Activated CD8-positive, alpha-beta memory T cell treated with anti-CD3 and anti-CD28 coated beads, Interleukin-2, amount 50 U/mL, for 48 hours (primary cell): Measurements from ENCODE around the gene HJV.

Experiments used
- DNase-seq: peaks from one replicate; pipeline ENCODE4 v3.0.0-alpha.2; 2020

The HJV gene

GRCh38 chr1:146021050-146021445 lies 487 bp downstream of the HJV start:
- no peak for DNase-seq

DNA sequence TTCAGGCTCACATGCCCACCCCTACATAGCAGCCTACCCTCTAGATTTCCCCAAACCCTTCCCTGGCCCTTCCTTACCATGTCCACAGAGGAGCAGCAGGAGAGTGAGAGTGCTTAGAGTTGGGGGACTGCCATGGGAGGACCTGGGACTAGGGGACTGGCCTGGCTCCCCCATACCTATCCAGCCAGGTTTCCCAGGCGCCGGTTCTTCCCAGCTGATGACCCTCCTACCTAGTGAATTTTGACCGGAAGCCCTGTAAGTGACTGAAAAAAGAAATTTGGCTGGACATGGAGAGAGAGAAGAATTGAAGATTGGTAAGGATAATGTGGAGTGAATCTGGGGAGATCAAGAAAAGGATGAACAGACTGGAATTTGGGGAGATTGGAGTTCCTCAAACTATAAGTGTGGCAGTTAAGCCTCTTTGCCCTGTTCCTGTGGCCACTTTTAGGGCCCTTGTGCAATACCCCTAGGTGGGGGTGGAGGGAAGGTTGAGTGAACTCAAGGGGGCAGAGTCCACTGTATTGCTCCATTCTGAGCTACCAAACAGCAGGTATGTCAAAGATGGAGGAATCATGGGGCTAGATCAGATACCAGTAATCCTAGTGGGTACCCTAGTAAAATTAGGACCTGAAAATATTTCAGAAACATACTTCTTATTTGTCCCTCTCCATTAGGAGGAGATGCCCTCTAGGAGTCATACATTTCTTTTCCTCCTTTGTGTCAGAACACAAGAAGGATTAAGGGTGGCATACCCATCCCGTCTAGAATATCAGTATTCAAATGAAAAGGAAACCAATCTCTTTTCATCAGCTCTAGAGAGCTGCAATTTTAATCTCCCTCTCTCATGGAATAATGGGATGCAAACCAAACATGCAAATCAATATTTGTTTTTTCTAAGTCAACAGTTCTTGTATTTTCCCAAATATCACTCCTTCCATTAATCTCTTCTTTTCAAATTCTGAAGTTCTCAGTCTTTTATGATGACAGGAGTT lies 1.2 kb downstream of the HJV start:
- DNase-seq, result no peak

DNA sequence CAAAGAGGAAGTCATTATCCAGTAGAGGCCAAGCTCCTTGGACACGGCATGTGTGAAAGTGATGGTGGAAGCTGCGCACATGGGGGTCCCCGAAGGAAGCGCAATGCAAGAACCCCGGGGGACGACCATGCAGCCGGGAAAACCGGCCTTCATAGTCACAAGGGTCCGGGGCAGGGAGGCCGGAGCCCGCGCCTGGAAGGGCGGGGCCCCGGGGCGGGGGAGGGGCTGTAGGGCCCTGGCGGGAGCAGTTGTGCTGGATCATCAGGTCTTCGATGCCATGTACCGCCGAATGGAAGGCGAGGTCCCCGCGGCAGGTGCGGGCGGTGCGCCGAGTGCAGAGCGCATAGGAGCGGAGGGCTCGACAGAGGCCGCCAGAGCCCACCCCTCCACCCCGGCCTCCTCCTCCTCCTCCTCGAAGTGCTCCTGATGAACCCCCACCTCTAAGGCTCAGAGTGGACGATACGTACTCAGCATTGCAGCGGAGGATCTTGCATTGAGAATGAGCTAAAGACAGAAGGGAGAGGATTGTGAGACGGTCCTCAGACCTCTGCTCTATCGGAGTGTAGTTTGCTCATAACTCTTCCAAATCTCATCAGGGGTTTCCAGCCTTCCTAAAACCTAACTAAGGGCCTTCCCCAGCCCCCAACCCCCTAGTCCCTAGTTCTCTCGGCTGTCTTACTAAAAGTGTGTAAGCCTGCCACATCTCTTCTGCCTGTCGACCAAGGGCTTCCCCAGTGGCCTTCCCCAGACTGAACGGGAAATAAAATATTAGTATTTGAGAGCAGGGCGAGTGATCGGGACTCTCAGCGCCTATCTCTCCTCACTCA lies 2.1 kb downstream of the HJV start:
- no peak for DNase-seq

GRCh38 chr1:146016891-146017290 lies 4.6 kb downstream of the HJV start:
- no peak for DNase-seq

GRCh38 chr1:146013559-146013922 lies 8.0 kb downstream of the HJV start:
- no peak for DNase-seq

DNA sequence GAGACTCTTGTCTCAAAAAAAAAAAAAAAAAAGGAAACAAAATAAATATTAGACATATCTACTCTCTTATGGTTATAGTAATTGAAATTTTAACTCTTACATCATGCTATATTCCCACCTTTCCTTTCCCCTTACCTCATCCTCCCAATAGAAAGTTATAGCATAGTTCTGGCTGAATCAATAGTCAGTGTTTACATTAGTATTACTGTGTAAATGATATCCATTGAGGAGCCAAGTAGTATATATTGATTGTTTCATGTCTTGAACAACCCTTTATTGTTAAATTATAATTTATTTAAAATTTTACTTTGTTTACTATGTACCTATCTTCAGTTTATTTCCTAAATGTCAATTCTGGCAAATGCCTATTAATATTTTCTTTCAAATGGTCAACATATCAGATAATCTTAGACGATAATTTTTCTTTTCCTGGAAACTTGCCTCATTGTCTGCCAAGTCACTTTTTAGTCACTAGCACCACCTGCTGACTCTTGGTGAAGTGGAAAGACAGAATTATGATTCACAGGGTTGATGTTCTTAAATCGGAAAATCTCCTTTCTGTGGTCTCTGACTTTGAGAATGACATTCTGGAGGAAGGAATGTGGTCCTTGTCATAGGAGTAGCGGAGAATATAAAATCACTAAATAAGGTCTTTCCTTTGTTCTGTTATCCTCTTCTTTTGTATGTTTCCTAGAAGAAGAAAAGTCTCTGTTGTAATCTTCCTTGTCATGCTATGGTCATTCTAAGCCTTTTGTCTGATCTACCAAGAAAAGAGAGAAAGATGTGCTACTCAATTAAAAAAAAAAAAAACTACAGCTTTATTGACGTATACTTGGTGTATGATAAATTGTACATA lies 8.6 kb downstream of the HJV start:
- no peak for DNase-seq

GRCh38 chr1:146010126-146010738 lies 11.3 kb downstream of the HJV start:
- no peak for DNase-seq

- no peak for DNase-seq
Measured at GRCh38 chr1:146007489-146008133, 13.9 kb downstream of the HJV start.

- DNase-seq, result no peak
Measured at GRCh38 chr1:146001709-146002108, 19.8 kb downstream of the HJV start.

DNA sequence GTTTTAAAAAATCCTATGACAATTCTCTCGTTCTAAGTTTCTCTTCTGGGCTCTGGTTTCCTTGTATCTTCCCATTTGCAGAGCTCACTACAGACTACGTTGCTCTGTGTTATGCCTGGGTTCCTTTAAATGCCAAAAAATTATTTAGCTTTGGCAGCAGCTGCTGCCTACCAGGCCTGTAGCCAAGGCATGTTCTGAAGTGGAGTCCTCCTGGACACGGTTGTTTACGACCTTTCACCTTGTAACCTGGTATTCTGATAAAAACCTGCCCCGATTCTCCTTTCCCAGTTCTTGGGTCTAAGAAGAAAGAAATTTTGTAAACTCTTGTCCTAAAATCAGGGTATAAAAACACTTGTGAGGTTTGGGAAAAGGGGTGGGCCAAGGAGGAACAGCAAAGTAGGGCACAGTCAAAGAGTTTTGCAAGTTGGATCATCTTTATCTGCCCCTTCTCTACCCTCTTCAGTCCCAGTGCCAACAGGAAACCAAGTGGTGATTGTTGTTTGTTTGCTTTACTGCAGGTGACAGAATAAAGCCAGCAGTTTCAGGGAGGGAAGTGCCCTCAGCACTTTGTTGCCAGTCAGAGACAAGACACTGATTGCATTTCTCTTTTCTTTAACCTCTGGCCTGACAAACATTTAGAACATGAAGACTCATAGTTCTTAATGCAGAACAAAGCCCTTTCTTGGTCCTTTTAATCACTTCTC lies 22.1 kb downstream of the HJV start:
- no peak for DNase-seq

- no peak for DNase-seq
Measured at GRCh38 chr1:145997718-145998023, 23.9 kb downstream of the HJV start.

DNA sequence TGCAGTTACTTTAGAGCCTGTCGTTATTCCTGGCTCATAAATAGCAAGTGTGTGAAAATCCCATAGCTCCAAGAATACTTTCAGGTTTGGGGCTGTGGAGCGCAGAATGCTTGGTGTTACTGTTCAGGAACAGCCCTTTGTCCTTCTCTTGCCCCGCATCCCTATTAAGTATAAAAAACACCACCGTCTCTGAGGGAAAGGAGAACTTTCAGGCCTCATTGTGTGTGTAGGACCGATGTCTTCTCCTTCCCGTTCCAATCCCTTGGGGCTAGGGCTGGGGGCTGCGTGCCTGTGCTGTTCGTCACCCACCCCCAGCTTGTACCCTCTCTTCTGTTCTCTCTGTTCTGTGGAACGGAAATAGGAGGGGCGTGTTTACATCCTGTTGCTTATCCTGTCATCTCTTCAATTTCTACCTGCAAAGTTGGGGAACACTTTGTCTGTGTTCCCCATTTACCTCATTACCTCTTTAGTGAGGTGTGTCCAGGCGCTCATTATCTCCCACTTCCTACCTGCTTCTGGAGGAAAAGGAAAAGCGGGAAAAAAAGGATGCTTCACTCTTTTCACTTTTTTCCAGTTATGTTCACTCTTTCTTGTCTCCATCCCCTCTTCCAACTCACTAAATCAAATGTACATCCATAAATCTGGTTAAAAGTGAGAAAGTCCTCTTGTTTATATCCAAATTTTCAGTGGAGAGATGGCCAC lies 24.4 kb downstream of the HJV start:
- DNase-seq, result peak; percentile 76

- DNase-seq, result peak; percentile 94
Measured at GRCh38 chr1:145996433-145997015, 25.0 kb downstream of the HJV start, which contains the start of gene TXNIP. TXNIP (minus strand) TSS chr1:145996579; CDS start chr1:145996266, 313 bp downstream.

DNA sequence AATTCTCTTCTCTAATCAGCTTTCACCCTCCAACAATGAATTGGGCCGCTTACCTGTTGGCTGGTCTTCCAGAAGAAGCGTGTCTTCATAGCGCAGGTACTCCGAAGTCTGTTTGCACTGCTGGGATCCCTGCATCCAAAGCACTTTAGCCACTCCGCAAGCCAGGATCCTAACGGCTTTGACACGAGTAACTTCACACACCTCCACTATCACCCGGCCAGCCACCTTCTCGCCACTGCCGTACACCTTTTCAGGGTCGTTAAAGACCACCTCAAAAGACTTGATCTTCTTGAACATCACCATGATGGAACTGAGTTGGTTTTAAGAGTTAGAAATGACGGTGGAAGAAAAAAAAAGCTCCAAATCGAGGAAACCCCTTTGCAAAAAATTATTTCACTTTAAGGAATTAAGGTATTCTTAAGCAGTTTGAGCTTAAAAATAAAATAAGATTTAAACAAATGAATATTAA lies 25.5 kb downstream of the HJV start:
- no peak for DNase-seq

DNA sequence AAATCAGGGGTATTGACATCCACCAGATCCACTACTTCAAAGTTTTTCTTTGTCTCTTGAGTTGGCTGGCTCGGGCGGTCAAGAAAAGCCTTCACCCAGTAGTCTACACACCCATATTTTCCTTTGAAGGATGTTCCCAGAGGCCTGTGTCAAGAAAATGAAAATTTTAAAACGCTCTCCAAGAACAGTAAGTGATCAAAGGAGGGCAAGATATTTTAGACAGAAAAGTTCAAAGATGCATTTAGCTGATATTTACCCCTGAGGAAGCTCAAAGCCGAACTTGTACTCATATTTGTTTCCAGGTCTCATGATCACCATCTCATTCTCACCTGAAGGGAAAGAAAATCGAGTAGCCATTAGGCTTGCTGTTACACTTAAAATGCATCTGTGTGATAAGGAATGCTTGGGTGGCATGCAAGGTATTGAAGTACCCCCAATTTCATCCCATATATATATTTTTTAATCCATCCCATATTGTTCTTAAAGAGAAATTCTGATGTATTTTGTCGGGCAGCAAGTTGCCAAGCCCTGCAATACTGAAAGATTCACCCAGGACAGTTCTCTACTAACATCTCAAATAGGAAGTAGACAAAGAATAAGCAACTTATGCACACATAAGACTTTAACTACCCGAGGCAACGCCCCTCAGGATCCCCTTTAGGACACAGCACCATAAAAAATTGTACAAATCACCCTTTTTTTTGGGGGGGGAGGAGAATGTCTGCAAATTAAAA lies 26.2 kb downstream of the HJV start:
- no peak for DNase-seq

- no peak for DNase-seq
Measured at GRCh38 chr1:145994391-145995120, 27.0 kb downstream of the HJV start.

DNA sequence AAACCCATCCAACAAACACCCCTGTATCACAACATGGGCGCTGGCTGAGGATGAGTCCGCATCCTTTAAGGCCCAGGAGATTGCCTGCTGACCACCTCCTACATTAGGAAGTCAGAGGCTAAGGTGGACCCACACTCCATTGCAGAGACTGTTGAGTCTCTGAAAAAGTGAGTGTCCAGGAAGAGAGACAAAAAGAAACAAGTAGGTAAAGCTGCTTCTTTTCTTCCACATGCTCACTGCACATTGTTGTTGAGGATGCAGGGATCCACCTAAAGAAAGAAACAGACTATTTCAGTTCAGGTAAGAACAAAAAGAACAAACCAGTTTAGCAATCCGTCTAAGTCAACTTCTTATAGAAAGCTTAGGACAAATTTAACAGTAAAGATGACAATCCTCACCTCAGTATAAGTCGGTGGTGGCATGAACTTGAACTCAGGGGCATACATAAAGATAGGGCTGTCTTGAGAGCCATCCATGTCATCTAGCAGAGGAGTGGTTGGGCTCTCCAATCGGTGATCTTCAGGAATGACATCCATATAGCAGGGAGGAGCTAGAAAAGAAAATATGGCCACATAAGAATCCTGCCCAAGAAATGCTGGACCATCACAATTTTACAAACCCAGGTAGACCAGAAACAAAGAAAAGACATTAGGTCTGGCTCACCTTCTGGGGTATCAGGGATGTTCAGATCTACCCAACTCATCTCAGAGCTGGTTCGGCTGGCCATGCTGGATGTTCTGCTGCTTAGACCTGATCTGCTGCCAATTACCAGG lies 27.7 kb downstream of the HJV start:
- no peak for DNase-seq
